ENCODE results near the gene TMEM87B.
A peak's percentile ranks its signal among the peaks of the same experiment; 100 is the strongest.
"Not testable (repeated sequence)": the region's sequence is repeated elsewhere in the genome, so short reads cannot be mapped to it uniquely, and the experiment has no call there.

TMEM87B gene

GRCh38 chr2:112134120-112134519, 79.1 kb downstream of the TMEM87B start:
- DNase-seq = no peak

GRCh38 chr2:112136096-112136495, 81.0 kb downstream of the TMEM87B start:
- DNase-seq = no peak

- peak; percentile 20 for DNase-seq
Measured at GRCh38 chr2:112137516-112138158, 82.6 kb downstream of the TMEM87B start.

- DNase-seq = peak; percentile 24
Measured at GRCh38 chr2:112138159-112139032, 83.3 kb downstream of the TMEM87B start, which contains the start of gene FBLN7. FBLN7 (plus strand) TSS chr2:112138385; CDS start chr2:112138656, 271 bp downstream.

- not testable (repeated sequence) for DNase-seq
Measured at GRCh38 chr2:112139033-112139614, 84.1 kb downstream of the TMEM87B start.

GRCh38 chr2:112139661-112140204, 84.7 kb downstream of the TMEM87B start:
- not testable (repeated sequence) for DNase-seq

GRCh38 chr2:112140205-112140802, 85.2 kb downstream of the TMEM87B start:
- no peak for DNase-seq

GRCh38 chr2:112140899-112141625, 86.0 kb downstream of the TMEM87B start:
- DNase-seq = no peak

- DNase-seq = no peak
Measured at GRCh38 chr2:112141626-112142007, 86.5 kb downstream of the TMEM87B start.

GRCh38 chr2:112142525-112143078, 87.5 kb downstream of the TMEM87B start:
- no peak for DNase-seq

GRCh38 chr2:112143150-112143549, 88.1 kb downstream of the TMEM87B start:
- no peak for DNase-seq

GRCh38 chr2:112144966-112145365, 89.9 kb downstream of the TMEM87B start:
- no peak for DNase-seq

- no peak for DNase-seq
Measured at GRCh38 chr2:112147382-112148168, 92.5 kb downstream of the TMEM87B start.

- DNase-seq = no peak
Measured at GRCh38 chr2:112148477-112148876, 93.4 kb downstream of the TMEM87B start.

GRCh38 chr2:112149194-112149593, 94.1 kb downstream of the TMEM87B start:
- no peak for DNase-seq

- no peak for DNase-seq
Measured at GRCh38 chr2:112149866-112150435, 94.9 kb downstream of the TMEM87B start.

GRCh38 chr2:112150447-112150846, 95.4 kb downstream of the TMEM87B start:
- no peak for DNase-seq

GRCh38 chr2:112150851-112151250, 95.8 kb downstream of the TMEM87B start:
- no peak for DNase-seq

- no peak for DNase-seq
Measured at GRCh38 chr2:112151271-112151670, 96.2 kb downstream of the TMEM87B start.

GRCh38 chr2:112151701-112152440, 96.8 kb downstream of the TMEM87B start:
- no peak for DNase-seq
